Fibroblast of upper back skin (primary cell): ENCODE data around the gene CD52.

Source experiments
- DNase-seq: peaks from one replicate; pipeline ENCODE4 v3.0.0-alpha.2; 2013

Gene CD52

GRCh38 chr1:26317612-26318337 is at the start of gene CD52:
TSS of gene CD52 (plus strand) at chr1:26317958. CDS start at chr1:26318018, 60 bp downstream.
- no peak for DNase-seq

- DNase-seq = no peak
These were observed 49.2 kb upstream of the CD52 start for GRCh38 chr1:26268290-26269197.

- DNase-seq = no peak
These were observed 48.6 kb upstream of the CD52 start for GRCh38 chr1:26269198-26269550.

GRCh38 chr1:26274801-26275425 is 42.8 kb upstream of the CD52 start:
- peak; percentile 41 for DNase-seq

- DNase-seq = peak; percentile 94
These were observed 42.0 kb upstream of the CD52 start for GRCh38 chr1:26275580-26276431.

DNA sequence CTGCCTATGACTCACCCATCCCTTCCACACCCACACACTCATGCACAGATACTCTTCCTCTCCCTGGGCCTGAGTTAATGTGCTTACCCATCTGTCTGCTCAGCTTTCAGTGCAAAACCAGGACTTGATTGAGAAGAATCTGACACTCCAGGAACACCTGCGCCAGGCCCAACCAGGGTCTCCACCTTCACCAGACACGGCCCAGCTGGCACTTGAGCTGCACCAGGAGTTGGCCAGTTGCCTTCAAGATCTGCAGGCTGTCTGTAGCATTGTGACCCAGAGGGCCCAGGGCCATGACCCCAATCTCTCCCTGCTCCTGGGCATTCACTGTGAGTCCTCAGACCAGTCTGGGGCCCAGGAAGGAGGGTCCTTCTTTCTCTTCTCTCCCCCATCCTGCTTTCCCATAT is 41.3 kb upstream of the CD52 start:
- no peak for DNase-seq

DNA sequence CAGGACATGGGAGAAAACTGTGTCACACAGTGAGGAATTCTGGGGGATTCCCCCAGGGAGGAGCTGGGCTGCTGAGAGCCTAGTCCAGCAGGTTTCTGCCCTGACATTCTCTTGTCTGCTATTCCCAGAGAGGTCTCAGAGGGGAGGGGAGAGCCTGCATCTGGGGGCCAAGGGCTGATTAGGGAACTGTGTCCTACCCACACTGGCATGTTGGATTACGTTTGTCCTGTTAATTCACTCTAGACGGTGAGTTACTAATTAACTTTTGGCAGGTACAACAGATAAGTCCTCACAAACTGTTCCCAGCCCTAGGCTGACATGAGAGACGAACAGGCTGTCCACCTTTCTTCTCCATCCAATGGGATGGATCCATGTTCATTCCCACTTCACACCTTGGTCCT is 40.5 kb upstream of the CD52 start:
- no peak for DNase-seq

DNA sequence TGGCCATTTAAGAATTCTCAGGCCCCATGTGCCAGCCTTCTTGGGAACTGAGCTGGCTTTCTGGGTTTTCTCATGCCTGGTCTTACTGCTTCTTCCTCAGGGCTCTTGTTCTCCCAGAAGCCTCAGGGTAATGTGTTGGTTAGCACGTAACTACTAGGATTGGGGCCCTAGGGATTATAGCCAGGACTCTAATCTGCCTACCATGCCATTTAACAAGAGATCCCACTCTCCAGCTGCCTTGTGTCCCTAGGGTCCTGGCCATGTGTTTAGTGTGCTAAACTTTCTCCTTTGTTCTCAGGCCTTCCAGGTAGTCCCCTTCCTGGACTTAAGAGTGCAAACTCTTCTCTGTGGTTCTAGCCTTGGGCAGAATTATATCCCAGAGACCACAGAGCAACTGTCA is 40.0 kb upstream of the CD52 start:
- no peak for DNase-seq

GRCh38 chr1:26278303-26278702 is 39.5 kb upstream of the CD52 start:
- peak; percentile 7 for DNase-seq

DNA sequence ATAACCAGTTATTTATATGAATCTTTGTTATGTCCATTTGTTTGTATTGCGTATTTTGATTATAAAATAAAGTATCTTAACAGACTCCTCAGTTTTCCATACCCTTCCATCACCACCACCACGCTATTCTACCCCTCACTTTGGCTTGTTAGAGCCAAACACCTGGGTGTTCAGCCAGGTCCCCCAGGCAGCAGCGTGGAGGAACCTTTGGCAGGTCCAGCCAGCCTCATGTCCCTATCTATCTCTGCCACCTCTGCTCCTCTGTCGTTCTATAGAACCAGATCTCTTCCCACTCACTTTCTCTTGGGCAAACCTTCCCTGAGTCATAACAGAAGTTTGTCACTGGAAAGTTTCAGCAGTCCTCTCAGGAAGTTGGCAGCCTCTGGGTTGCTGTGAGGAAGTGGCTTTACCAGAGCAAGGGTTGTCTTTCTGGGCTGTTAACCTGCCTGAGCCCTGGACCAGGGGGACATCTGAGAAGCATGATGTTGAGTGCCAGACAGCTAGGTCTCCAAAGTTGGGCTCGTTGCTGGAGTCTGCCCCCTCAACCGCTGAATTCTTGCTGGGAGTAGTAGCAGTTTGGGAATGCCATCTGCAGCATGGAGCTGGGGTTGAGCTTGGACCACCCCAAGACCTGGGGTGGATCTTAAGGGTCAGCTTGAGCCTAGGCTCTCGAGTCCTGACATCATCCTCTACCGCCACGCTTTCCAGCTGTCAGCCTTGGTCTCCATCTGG is 38.9 kb upstream of the CD52 start:
- DNase-seq = peak; percentile 23

GRCh38 chr1:26279456-26280332 is 38.1 kb upstream of the CD52 start, which contains the start of gene SH3BGRL3:
TSS of gene SH3BGRL3 (plus strand) at chr1:26280086. CDS start at chr1:26280156, 70 bp downstream.
- peak; percentile 77 for DNase-seq

- DNase-seq = peak; percentile 61
These were observed 37.3 kb upstream of the CD52 start for GRCh38 chr1:26280333-26281042.

GRCh38 chr1:26281091-26281958 is 36.4 kb upstream of the CD52 start:
- peak; percentile 17 for DNase-seq

DNA sequence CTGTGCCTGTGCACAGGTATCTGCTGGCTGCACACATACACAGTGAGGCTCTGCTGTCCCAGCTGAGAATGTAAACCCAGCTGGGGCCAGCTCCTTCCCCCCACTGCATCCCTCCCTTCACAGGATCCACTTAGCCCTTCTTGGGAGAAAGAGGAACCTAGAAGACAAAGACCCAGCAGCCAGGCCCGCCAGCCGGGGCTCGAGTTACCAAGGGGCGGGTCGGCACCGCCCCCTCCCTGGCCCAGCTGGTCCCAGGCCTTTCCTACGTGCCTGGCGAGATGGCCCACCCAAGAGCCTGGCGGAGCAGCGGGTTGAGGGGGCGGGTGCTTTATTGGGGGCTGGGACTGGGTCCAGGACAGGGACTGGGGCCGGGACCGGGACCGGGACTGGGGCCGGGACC is 35.8 kb upstream of the CD52 start:
- DNase-seq = peak; percentile 62

- no peak for DNase-seq
These were observed 35.3 kb upstream of the CD52 start for GRCh38 chr1:26282401-26282918.

- no peak for DNase-seq
These were observed 34.4 kb upstream of the CD52 start for GRCh38 chr1:26283279-26283853.

DNA sequence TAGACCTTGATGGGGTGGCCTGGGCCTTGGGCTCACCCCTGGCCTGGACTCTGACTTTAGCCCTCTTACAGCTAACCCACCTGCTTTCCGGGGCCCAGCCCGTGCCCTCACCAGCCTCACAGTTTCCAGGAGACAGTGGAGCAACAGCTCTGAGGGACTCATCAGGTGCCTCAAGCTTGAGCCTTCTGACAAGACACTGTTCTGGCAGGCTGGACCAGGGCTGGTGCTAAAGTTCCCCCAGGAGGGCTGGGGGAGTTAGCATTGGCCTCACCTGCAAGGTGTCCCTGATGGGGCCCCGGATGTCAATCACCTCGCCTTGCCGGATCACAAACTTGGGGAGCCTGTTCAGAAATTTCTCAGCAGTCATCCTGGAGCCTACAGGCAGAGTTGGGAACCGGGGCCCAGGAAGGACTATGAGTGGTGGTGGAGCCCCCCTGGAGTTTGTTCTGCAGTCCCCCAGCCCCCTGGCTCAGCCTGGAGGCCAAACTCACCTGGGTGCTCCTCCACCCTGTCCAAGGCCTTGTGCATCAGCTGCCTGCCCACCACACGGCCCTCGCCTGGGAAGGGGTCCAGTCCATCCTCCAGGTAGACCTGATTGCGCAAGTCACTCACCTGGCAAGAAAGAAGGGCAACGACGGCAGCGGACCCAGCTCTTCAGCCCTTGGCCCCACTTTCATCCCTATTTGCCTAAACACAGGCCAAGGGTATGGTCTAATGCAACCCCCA is 33.7 kb upstream of the CD52 start:
- DNase-seq = no peak
